ENCODE results near the gene EHD4.
A peak's percentile ranks its signal among the peaks of the same experiment; 100 is the strongest.

The EHD4 gene

DNA sequence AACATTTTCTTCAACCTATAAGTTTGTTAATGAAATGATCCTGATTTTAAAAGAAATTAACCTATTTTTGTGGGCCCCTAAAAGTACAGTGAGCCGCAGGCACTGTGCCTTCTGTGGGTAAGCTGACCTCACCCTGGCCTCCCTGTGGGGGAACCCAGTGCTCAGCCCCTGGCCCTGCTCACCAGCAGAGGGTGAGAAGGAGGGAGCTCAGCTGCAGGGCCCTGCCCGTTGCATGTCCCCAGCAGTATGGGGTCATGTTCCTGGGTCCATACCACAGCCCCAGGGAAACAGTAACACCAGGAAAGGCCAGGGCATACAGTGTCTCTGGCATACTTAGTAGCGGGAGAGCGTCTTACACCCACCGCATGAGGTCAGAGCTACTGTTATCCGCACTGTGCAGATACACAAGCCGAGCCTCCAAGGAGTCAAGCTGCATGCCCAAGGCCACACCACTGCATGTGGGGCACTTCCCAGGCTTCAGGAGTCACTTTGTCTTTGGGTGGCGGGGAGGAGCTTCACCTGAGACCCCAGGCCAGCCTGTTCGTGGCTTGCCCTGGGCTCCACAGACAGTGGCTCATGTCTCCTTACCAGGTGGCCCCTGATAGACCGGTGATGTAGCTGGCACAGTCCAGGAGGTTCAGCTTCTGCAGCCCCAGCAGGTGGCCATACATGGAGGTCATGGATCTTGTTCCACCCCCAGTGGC is 22.6 kb upstream of the EHD4 start:
- DNase-seq (ENCODE audit: low read depth in 2 of 2) = no peak

DNA sequence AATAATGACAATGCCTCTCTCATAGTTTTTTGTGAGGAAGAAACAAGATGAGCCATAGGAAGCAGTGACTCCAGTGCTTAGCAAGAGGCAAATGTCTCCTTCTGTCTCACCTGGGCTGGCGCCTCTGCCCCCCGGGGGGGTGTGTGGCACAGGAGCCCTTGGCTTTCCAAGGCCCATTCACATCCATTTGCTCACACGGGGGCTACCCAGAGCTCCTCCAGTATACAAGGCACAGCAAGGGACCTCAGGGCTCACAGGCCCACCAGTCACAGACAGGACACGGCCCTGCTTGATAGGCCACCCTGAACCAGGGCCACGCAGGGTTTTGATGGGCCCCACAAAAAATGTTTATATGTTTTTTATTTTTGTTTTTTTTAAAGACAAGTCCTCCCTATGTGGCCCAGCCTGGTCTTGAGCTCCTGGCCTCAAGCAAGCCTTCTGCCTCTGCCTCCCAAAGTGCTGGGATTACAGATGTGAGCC is 21.9 kb upstream of the EHD4 start:
- no peak for DNase-seq (ENCODE audit: low read depth in 2 of 2)

DNA sequence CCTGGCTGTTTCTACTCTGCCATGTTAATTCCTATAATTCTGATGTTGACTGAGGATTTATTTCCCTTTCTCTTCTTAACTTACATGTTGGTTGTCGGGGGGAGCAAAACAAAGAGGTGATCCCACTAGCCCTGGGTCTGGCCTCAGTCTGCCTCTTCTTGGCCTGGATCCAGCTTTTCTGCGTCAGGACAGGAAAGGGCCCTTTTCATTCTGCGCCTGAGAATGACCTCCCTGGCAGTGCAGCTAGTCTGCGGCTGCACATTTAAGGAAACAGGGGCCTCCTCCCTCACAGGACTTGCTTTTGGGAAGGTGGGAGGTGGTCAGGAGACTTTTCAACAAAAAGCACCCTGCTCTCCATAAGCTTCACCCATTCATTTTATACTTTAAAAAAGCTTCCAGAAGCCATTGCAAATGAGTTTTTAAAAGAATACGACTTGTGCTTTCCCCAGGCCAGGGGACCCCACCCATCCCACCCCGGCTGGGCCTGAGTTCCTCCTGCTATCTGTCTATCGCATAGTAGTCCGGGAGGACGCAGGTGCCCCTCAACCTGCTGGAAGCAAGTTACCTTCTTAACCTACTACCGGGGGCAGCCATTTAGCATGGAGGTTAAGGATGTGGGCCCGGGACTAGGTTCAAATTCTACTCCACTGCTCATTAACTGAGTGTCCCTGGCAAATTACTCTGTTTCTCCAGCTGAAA is 21.3 kb upstream of the EHD4 start:
- DNase-seq (ENCODE audit: low read depth in 2 of 2) = no peak

DNA sequence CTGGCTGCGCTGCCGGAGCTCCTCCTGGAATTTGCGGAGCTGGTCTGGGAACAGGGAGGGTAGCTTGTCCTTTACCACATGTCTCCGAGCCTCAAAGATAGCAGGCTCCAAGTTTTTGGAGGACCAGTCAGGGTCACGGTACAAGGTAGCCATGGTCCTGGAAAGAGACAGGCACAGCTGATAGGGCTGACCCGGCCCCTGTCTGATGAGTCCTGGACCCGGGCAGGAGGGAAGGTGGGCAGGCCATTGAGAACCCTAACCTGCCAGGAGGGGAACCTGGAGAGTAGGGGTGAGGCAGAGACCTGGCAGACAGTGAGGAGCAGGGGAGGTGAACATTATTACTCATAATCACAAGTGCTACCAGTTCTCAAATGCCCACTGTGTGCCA is 20.4 kb upstream of the EHD4 start:
- DNase-seq (ENCODE audit: low read depth in 2 of 2) = no peak

DNA sequence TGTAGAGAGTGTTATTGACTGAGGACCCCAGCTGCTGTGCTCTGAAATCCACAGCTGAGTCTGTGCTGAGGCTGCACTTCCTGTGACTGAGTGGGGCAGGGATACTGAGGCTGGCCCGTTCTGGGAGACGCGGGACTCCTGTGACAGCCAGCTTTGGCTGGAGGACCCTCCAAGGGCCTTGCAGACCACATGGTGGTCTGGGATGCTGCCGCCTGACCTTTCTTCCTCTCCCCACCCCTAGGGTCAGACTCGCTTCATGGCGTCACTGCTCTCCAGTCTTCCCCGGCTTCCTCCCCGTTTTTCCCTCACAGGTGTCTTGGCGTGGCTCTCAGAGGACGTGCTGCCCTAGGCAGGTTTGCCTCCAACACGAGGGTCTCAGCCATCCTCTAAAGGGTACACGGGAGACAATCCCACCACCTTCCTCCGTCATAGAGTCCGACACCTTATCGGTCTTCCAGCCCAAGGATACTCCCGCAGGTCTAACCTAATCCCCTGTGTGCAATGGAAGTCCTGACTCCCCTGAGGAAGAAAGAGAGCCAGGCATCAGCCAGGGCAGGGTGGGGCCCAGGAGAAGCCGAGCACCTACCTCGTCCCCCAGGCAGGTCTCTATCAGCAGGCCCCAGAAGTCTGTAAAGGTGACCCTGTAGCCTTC is 19.9 kb upstream of the EHD4 start:
- DNase-seq (ENCODE audit: low read depth in 2 of 2) = no peak

DNA sequence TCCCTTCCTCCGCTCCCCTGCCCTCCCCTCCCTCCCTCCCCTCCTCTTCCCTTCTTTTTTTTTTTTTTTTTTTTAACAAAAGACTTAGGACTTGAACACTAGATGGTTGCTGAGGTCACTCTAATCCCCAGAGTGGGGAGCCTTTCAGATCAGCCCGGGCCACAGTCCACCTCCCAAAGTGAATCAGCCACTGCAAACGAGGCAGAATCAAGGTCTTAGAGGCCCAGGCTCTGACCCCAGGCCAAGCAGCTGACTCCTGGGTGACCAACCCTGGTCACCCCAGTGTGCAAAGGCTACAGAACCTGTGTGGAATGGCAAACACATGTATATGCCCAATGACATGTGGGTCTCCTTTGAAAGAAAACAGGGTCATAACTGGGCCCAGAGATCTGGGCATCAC is 18.3 kb upstream of the EHD4 start:
- no peak for DNase-seq (ENCODE audit: low read depth in 2 of 2)

DNA sequence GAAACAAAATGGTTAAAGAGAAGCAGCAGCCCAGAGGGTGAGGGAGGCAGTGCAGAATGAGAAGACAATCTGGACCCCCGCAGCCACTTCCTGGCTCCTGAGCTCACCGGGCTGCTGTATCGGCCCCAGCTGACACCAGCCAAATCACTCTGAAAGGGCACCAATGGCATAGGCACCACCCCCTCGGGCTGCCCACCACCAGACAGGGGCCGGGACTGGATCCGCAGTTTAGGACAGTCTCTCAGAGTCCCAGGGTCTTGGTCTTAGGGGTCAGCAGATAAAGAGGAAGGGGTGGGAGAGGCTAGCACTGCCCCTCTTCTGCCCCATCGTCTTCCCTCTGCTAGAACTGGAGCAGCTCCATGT is 17.9 kb upstream of the EHD4 start:
- no peak for DNase-seq (ENCODE audit: low read depth in 2 of 2)

DNA sequence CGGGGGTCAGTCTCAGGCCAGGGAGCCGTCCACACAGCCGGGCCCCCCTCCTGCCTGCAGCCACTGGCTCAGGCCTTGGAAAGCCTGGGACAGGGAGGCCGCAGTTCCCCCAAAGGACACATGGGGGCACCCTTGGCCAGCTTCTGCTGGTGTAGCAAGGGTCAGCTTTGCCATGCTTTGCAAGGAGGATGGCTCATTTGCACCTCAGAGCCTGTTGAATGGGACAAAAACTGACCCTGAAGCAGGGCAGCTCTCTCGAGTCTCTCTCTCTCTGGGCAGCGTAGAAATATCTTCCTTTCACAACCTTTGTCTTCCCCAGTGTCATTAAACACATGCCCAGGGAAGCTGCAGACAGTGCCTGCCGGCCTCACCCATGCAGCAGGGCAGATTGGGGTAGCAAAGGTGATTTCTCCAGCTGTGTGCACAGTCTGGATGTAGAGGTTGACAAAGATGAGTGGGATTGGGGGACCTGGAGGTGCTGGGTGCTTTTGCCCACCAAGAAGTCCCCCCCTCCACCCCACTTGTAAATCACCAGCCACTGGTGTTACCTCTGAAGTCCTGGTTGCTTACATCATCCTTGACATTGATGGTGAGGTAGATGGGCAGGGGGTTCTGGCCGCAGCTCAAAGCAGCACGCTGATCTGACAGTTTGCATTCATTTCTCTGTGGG is 17.4 kb upstream of the EHD4 start:
- peak in 1 of 2 experiments; percentile 13 for DNase-seq (ENCODE audit: low read depth in 2 of 2)

DNA sequence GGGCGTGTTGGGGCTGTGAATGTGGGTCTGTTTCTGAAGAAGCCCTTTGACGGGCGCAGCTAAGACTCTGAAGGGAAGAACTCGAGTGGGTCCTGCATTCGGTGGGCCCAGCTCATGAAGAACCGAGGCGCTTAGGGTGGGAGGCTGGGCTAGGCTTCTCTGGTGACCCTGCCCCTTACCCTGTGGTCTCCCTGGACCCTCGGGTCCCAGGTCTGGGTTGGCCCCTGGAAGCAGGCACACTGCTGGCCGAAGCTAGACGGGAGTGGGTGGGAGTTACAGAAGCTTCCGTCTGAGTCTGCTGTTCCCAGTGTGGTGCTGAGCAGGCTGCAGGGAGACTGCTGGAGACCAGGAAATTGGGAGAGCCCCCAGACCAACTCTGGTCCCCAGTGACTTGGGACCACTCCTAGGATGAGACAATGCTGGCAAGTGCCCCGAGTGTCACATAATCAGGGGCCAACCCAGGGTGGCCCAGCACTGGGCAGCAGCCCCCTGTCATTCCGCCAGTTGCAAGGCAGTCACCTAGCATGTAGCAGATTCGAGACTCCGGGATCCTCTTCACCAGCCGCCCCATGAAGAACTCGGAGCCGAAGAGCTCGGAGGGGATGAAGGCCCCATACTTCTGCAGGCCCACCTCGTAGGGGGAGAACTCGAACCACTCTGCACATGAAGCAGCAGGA is 16.7 kb upstream of the EHD4 start:
- no peak for DNase-seq (ENCODE audit: low read depth in 2 of 2)

DNA sequence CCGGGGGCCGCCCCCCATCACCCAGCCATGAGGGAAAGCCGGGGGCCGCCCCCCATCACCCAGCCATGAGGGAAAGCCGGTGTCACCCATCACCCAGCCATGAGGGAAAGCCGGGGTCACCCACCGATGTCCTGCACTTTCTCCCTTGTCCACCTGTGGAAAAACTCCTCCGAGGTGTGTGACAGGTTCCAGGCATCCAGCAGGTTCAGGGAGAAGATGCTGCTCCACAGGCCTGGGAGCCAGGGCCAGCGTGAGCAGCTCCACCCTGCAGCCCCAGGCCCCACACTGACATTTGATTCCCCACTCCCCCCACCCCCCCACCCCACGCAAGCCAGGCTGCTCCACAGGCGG is 15.5 kb upstream of the EHD4 start:
- DNase-seq (ENCODE audit: low read depth in 2 of 2) = no peak

DNA sequence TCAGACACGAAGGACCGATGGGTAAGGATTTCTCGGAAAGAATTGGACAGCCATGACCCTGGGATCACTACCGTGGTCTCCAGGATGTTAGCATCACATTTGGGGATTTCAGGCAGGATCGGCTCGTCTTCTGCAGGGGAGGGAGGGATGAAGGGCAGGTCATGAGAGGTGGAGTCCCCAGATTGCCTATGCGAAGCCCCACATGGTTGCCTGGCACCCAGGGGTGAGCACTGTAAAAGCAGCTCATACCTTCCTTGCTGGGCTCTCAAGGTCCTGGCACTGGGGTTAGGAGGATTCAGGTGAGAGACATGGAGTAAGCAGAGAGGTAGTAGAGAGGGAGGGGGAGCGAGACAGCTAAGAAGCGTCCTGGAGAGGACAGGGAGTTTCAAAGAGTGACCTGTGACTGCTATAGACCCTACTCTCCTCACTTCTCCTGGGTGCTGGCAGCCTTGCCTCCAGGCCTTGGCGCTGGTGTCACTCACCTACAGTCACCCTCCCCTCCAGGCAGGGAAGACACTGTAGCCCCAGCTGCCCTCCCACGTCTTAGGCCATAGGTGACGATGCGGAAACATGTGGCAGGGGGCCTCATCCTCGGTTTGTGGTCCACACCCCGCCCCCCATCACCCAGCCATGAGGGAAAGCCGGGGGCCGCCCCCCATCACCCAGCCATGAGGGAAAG is 15.0 kb upstream of the EHD4 start:
- DNase-seq (ENCODE audit: low read depth in 2 of 2) = no peak

DNA sequence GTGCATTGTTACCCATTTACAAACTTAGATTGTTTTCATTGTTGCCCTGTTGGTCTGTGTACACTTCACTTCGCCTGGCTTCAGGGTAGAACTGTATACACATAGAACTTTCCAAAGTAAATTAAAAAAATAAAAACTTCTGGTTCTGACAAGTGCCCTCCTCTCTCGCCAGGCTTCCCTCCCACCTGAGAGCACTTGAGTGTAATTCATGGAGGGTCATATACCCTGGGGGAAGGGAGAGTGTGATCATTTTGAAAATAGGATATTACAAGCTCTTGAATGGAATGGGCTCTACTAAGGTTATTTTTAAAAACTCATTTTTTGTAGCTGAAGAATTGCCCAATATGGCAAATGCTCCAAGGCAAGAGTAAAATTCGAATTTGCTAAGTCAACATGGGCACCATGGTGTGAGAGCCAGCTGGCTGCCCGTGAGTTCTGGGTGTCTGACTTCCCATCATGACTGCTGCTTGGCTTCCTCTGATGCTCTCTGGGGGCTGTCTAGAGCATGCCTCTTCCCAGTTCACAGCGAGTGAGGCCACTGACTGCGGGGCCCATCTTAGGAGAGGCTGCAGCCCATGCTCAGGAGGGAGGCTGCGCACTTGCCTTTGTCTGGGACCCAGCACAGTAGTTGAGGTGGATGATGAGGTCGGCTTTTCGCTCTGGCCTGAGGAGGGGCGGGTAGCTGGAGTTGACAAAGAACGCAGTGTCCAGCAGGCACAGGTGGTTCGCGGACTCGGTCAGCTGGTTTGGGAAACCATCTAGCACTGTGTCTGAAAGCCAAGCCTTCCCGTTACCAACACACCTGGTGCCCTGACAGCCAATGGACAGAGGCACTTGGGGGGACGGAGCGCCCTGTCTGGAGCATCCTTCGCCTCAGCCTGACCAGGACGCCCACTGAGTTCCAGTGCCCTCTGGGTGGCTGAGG is 13.1 kb upstream of the EHD4 start:
- DNase-seq (ENCODE audit: low read depth in 2 of 2) = no peak

DNA sequence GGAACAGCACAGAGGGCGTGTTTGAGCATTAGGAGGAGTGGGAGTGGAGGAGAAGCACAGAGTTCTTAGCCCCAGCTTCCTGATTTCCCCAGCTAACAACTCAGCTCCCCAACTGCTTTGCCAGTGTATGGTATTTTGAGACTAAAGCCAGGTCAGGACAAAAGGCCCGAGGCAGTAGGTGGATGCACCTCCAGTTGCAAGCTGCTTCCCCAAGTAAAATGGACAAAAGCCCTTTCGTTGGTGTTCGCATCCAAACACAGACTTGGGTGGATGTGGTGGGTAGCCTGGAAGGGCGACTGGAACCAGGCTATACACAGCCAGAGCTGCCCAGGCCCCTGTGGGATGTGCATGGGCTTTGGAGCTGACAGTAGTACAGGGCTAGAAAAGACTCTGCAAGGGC is 12.3 kb upstream of the EHD4 start:
- DNase-seq (ENCODE audit: low read depth in 2 of 2) = no peak

DNA sequence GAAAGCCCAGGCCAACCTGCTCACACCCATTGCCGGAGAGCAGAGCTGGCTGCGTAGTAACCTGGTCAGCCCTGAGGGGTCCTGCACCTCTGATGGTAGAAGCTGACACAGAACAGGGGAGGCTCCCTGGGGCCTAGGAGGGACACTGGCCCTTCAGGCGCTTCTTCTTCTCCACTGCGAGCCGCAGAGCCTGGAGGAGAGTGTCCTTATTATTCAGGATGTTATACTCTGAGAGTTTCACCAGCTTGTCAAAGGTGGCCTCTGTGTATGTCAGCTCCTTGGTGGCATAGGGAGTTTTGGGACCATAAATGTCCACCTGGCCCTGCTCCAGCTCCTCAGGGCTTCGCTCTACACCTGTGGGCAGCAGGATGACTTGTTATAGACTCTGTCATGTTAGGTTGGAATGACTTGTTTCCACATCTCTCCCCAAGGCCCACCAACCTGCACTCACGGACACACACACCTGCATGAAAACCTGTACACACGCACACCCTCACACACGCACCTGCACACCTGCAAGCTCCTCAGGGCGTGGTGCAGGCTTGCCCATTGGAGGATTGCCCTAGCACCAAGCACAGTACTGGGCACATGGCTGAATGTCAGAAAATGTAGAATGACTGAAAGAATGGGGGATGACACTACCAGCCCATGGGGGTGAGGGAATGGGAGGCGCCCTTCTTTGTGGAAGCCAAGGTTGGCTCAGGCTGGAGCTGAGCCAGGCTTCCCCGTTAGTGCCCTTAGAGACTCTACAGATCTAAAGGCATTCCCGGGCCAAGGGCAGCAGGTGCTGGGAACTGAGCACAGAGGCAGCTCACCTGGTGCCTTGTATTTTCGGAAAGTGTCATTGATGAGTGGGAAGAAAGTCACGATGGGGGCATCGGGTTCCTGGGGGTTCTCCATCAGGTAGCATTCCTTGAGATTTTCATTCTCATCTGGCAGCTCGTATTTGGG is 11.5 kb upstream of the EHD4 start:
- DNase-seq (ENCODE audit: low read depth in 2 of 2) = no peak

DNA sequence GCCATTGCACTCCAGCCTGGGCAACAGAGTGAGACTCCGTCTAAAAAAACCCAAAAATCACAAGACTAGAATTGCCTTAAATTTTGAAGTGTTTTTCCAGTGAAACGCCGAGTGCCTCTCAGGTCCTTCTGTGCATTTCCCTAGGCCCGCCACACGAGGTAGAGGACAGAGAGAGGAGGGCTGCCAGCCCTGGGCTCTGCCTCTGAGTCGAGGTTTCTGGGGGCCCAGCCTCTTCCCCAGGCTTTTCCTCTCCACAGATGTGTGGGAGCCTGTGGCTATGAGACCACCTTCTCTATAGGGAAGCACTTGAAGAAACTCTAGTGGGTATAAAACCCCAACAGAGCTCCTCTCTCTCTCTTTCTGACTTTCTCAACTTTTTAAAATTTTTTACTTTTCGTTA is 10.9 kb upstream of the EHD4 start:
- DNase-seq (ENCODE audit: low read depth in 2 of 2) = no peak

DNA sequence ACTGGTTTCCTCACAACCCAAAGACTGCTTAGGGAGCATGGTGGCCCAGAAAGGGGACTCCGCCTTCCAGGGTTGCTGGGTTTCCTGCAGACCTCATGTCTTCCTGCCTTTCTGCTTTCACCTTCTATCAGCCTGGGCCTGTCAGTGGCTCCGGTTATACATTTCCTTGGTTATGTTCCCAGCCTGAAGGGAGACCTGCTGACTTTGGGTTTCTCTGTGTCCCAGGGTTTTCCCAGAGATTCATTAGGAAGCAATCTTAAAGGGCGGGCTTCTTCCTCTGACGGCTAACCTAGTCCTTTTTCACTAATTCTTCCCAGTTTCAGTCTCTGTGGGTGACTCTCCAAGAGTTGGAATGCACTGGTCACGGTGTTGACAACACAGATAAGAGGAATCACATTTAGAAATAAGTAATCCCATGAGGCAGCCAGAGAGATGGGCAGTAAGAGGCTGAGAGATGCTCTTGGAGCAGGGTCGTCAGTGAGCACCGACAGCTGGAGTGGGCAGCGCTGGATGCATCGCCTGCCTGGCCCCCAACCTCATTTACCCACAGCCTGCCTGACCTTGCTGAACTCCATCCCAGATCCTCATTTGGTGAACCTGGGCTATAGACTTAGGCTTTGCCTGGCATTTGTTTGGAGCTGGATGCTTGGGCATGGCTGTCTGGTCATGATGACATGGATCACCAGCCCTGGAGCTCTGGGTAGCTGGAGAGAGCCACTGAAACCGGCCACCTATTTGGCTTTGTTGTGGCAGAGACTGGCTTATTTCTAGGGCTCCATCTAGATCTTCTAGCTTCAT is 10.0 kb upstream of the EHD4 start:
- DNase-seq (ENCODE audit: low read depth in 2 of 2) = no peak

DNA sequence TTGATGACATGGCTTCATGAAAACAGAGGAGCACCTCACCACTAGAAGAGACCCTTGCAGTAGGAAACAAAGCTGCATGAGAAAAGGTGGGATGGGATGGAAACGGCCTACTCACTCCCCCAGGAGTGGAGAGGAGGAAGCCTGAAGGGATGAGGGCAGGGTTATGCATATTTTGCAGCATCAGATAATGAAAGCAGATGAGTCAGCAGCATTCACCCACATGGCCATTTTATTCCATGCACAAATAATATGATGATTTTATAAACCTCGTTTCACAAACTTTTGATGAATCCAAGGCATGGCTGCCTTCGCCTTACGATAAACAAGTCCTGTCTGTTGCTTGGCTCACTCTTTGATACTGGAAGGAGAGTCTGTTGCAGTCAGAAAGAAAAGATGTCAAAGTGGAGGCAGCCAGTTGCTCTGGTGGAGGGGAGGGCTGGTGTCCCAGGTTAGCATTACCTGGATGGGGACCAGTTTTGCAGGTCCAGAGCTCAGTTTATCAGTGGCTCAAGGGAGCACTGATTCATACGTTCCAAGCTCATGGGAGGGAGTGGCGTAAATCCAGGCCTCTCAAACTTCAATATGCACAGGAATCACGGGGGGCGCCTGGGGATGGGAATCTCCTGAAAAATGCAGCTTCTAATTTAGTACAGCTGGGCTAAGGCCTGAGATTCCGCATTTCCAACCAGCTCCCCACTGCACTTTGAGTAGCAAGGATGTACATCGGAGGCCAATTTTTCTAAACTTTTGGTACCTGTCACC is 9.2 kb upstream of the EHD4 start:
- DNase-seq (ENCODE audit: low read depth in 2 of 2) = no peak
